Measurements from ENCODE around the gene CORO2B. TPM values are rescaled to one million over a fixed set of nuclear protein-coding genes. Genes with fewer than 3 reads are reported as not detected.

The CORO2B gene
- total and polyA plus RNA-seq, 5 donors from 2014 or later = not detected

- H3K27me3 Mint-ChIP-seq = peaks cover 58% of the 10 kb centered on the region
- no peak for ATAC-seq (ENCODE audit: low read depth in 2 of 2)
- no peak overlapping the region for H3K4me3 ChIP-seq (ENCODE audit: low read depth, low read length)
Measured at GRCh38 chr15:68561901-68562300, 16.9 kb upstream of the CORO2B start.

GRCh38 chr15:68564173-68564572, 14.6 kb upstream of the CORO2B start:
- ATAC-seq (ENCODE audit: low read depth in 2 of 2) (no peak), DNase-seq (no peak)
- no peaks in the 10 kb centered on the region for H3K36me3 ChIP-seq (ENCODE audit: control insufficient read depth, insufficient read depth, low read length)
- H3K27me3 ChIP-seq (ENCODE audit: control insufficient read depth, insufficient read depth, low read length) = peaks cover 11% of the 10 kb centered on the region
- Mint-ChIP-seq H3K36me3 (no peaks in the 10 kb centered on the region), H3K9me3 (no peaks in the 10 kb centered on the region), H3K27me3 (peaks cover 41% of the 10 kb centered on the region), H3K4me1 (peaks cover 0 to 13% (median 4%) of the 10 kb centered on the region in 4 donors), H3K27ac (no peak overlapping the region), H3K4me3 (no peak overlapping the region)
- no peak overlapping the region for H3K4me3 ChIP-seq (ENCODE audit: low read depth, low read length)
- H3K9me3 ChIP-seq (ENCODE audit: control insufficient read depth in 2 of 2, low read length in 2 of 2) = no peaks in the 10 kb centered on the region
- H3K4me1 ChIP-seq (ENCODE audit: control insufficient read depth, insufficient read depth, low read length, poor library complexity, severe bottlenecking) = peaks cover 9% of the 10 kb centered on the region
- no peak overlapping the region for H3K27ac ChIP-seq (ENCODE audit: insufficient read depth, low read length, poor library complexity, severe bottlenecking)

More at GRCh38 chr15:68561901-68562300, 16.9 kb upstream of the CORO2B start:
- Mint-ChIP-seq H3K27ac (no peak overlapping the region), H3K9me3 (no peaks in the 10 kb centered on the region), H3K36me3 (no peaks in the 10 kb centered on the region), H3K4me1 (peaks cover 0 to 19% (median 9%) of the 10 kb centered on the region in 4 donors), H3K4me3 (no peak overlapping the region)
- no peaks in the 10 kb centered on the region for H3K36me3 ChIP-seq (ENCODE audit: control insufficient read depth, insufficient read depth, low read length)
- H3K27me3 ChIP-seq (ENCODE audit: control insufficient read depth, insufficient read depth, low read length) = peaks cover 21% of the 10 kb centered on the region
- DNase-seq = no peak
- no peaks in the 10 kb centered on the region for H3K9me3 ChIP-seq (ENCODE audit: control insufficient read depth in 2 of 2, low read length in 2 of 2)
- H3K27ac ChIP-seq (ENCODE audit: insufficient read depth, low read length, poor library complexity, severe bottlenecking) = no peak overlapping the region
- H3K4me1 ChIP-seq (ENCODE audit: control insufficient read depth, insufficient read depth, low read length, poor library complexity, severe bottlenecking) = peaks cover 12% of the 10 kb centered on the region

- Mint-ChIP-seq H3K27me3 (peaks cover 46% of the 10 kb centered on the region), H3K4me1 (peaks cover 0 to 5% (median 0%) of the 10 kb centered on the region in 4 donors), H3K27ac (no peak overlapping the region), H3K36me3 (no peaks in the 10 kb centered on the region), H3K4me3 (no peak overlapping the region), H3K9me3 (no peaks in the 10 kb centered on the region)
- no peak overlapping the region for H3K4me3 ChIP-seq (ENCODE audit: low read depth, low read length)
- no peaks in the 10 kb centered on the region for H3K36me3 ChIP-seq (ENCODE audit: control insufficient read depth, insufficient read depth, low read length)
- peaks cover 11% of the 10 kb centered on the region for H3K27me3 ChIP-seq (ENCODE audit: control insufficient read depth, insufficient read depth, low read length)
- H3K9me3 ChIP-seq (ENCODE audit: control insufficient read depth in 2 of 2, low read length in 2 of 2) = no peaks in the 10 kb centered on the region
- no peak overlapping the region for H3K27ac ChIP-seq (ENCODE audit: insufficient read depth, low read length, poor library complexity, severe bottlenecking)
- no peaks in the 10 kb centered on the region for H3K4me1 ChIP-seq (ENCODE audit: control insufficient read depth, insufficient read depth, low read length, poor library complexity, severe bottlenecking)
- ATAC-seq (ENCODE audit: low read depth in 2 of 2) = no peak
- DNase-seq = no peak
Measured at GRCh38 chr15:68565234-68565633, 13.6 kb upstream of the CORO2B start.

GRCh38 chr15:68565726-68566125, 13.1 kb upstream of the CORO2B start:
- no peaks in the 10 kb centered on the region for H3K9me3 ChIP-seq (ENCODE audit: control insufficient read depth in 2 of 2, low read length in 2 of 2)
- H3K4me1 ChIP-seq (ENCODE audit: control insufficient read depth, insufficient read depth, low read length, poor library complexity, severe bottlenecking) = no peaks in the 10 kb centered on the region
- H3K27ac ChIP-seq (ENCODE audit: insufficient read depth, low read length, poor library complexity, severe bottlenecking) = no peak overlapping the region
- Mint-ChIP-seq H3K4me3 (no peak overlapping the region), H3K27ac (no peak overlapping the region), H3K4me1 (peaks cover 0 to under 1% (median 0%) of the 10 kb centered on the region in 4 donors), H3K9me3 (no peaks in the 10 kb centered on the region), H3K36me3 (no peaks in the 10 kb centered on the region), H3K27me3 (peaks cover 49% of the 10 kb centered on the region)
- DNase-seq (no peak), ATAC-seq (ENCODE audit: low read depth in 2 of 2) (no peak)
- H3K27me3 ChIP-seq (ENCODE audit: control insufficient read depth, insufficient read depth, low read length) = peaks cover 8% of the 10 kb centered on the region
- H3K4me3 ChIP-seq (ENCODE audit: low read depth, low read length) = no peak overlapping the region
- H3K36me3 ChIP-seq (ENCODE audit: control insufficient read depth, insufficient read depth, low read length) = no peaks in the 10 kb centered on the region

GRCh38 chr15:68566377-68566954, 12.3 kb upstream of the CORO2B start:
- H3K27me3 ChIP-seq (ENCODE audit: control insufficient read depth, insufficient read depth, low read length) = peaks cover 8% of the 10 kb centered on the region
- no peaks in the 10 kb centered on the region for H3K4me1 ChIP-seq (ENCODE audit: control insufficient read depth, insufficient read depth, low read length, poor library complexity, severe bottlenecking)
- no peak overlapping the region for H3K4me3 Mint-ChIP-seq
- H3K9me3 Mint-ChIP-seq = no peaks in the 10 kb centered on the region
- H3K27ac ChIP-seq (ENCODE audit: insufficient read depth, low read length, poor library complexity, severe bottlenecking) = no peak overlapping the region
- ATAC-seq (ENCODE audit: low read depth in 2 of 2) = no peak
- H3K36me3 Mint-ChIP-seq = no peaks in the 10 kb centered on the region
- no peak for DNase-seq
- peaks cover 55% of the 10 kb centered on the region for H3K27me3 Mint-ChIP-seq
- H3K36me3 ChIP-seq (ENCODE audit: control insufficient read depth, insufficient read depth, low read length) = no peaks in the 10 kb centered on the region
- no peaks in the 10 kb centered on the region for H3K4me1 Mint-ChIP-seq
- no peak overlapping the region for H3K4me3 ChIP-seq (ENCODE audit: low read depth, low read length)
- H3K27ac Mint-ChIP-seq = no peak overlapping the region
- no peaks in the 10 kb centered on the region for H3K9me3 ChIP-seq (ENCODE audit: control insufficient read depth in 2 of 2, low read length in 2 of 2)

GRCh38 chr15:68567345-68567744, 11.4 kb upstream of the CORO2B start:
- Histone ChIP-seq H3K9me3 (ENCODE audit: control insufficient read depth in 2 of 2, low read length in 2 of 2) (no peaks in the 10 kb centered on the region), H3K36me3 (ENCODE audit: control insufficient read depth, insufficient read depth, low read length) (no peaks in the 10 kb centered on the region), H3K27me3 (ENCODE audit: control insufficient read depth, insufficient read depth, low read length) (no peaks in the 10 kb centered on the region), H3K4me1 (ENCODE audit: control insufficient read depth, insufficient read depth, low read length, poor library complexity, severe bottlenecking) (no peaks in the 10 kb centered on the region), H3K27ac (ENCODE audit: insufficient read depth, low read length, poor library complexity, severe bottlenecking) (no peak overlapping the region), H3K4me3 (ENCODE audit: low read depth, low read length) (no peak overlapping the region)
- ATAC-seq (ENCODE audit: low read depth in 2 of 2) (no peak), DNase-seq (no peak)
- Mint-ChIP-seq H3K9me3 (no peaks in the 10 kb centered on the region), H3K36me3 (no peaks in the 10 kb centered on the region), H3K27ac (no peak overlapping the region), H3K4me1 (no peaks in the 10 kb centered on the region), H3K4me3 (no peak overlapping the region), H3K27me3 (peaks cover 50% of the 10 kb centered on the region)

- ATAC-seq (ENCODE audit: low read depth in 2 of 2) = no peak
- Histone ChIP-seq H3K4me1 (ENCODE audit: control insufficient read depth, insufficient read depth, low read length, poor library complexity, severe bottlenecking) (no peaks in the 10 kb centered on the region), H3K36me3 (ENCODE audit: control insufficient read depth, insufficient read depth, low read length) (no peaks in the 10 kb centered on the region), H3K4me3 (ENCODE audit: low read depth, low read length) (no peak overlapping the region), H3K9me3 (ENCODE audit: control insufficient read depth in 2 of 2, low read length in 2 of 2) (no peaks in the 10 kb centered on the region), H3K27me3 (ENCODE audit: control insufficient read depth, insufficient read depth, low read length) (no peaks in the 10 kb centered on the region), H3K27ac (ENCODE audit: insufficient read depth, low read length, poor library complexity, severe bottlenecking) (no peak overlapping the region)
- Mint-ChIP-seq H3K9me3 (peaks cover 0 to 4% (median 0%) of the 10 kb centered on the region in 7 donors), H3K27ac (no peak overlapping the region), H3K36me3 (no peaks in the 10 kb centered on the region), H3K4me3 (no peak overlapping the region), H3K27me3 (peaks cover 52% of the 10 kb centered on the region), H3K4me1 (no peaks in the 10 kb centered on the region)
- no peak for DNase-seq
Measured at GRCh38 chr15:68570974-68571373, 7.8 kb upstream of the CORO2B start.

GRCh38 chr15:68571582-68571981, 7.2 kb upstream of the CORO2B start:
- Histone ChIP-seq H3K27me3 (ENCODE audit: control insufficient read depth, insufficient read depth, low read length) (peaks cover 6% of the 10 kb centered on the region), H3K9me3 (ENCODE audit: control insufficient read depth in 2 of 2, low read length in 2 of 2) (no peaks in the 10 kb centered on the region), H3K27ac (ENCODE audit: insufficient read depth, low read length, poor library complexity, severe bottlenecking) (no peak overlapping the region), H3K36me3 (ENCODE audit: control insufficient read depth, insufficient read depth, low read length) (no peaks in the 10 kb centered on the region), H3K4me3 (ENCODE audit: low read depth, low read length) (no peak overlapping the region), H3K4me1 (ENCODE audit: control insufficient read depth, insufficient read depth, low read length, poor library complexity, severe bottlenecking) (no peaks in the 10 kb centered on the region)
- no peak for ATAC-seq (ENCODE audit: low read depth in 2 of 2)
- no peak for DNase-seq
- no peak overlapping the region for H3K4me3 Mint-ChIP-seq
- no peaks in the 10 kb centered on the region for H3K36me3 Mint-ChIP-seq
- no peaks in the 10 kb centered on the region for H3K4me1 Mint-ChIP-seq
- no peak overlapping the region for H3K27ac Mint-ChIP-seq
- H3K9me3 Mint-ChIP-seq = peaks cover 0 to 4% (median 0%) of the 10 kb centered on the region in 7 donors
- H3K27me3 Mint-ChIP-seq = peaks cover 53% of the 10 kb centered on the region
